ENCODE data around the gene TFCP2L1.

Gene TFCP2L1

DNA sequence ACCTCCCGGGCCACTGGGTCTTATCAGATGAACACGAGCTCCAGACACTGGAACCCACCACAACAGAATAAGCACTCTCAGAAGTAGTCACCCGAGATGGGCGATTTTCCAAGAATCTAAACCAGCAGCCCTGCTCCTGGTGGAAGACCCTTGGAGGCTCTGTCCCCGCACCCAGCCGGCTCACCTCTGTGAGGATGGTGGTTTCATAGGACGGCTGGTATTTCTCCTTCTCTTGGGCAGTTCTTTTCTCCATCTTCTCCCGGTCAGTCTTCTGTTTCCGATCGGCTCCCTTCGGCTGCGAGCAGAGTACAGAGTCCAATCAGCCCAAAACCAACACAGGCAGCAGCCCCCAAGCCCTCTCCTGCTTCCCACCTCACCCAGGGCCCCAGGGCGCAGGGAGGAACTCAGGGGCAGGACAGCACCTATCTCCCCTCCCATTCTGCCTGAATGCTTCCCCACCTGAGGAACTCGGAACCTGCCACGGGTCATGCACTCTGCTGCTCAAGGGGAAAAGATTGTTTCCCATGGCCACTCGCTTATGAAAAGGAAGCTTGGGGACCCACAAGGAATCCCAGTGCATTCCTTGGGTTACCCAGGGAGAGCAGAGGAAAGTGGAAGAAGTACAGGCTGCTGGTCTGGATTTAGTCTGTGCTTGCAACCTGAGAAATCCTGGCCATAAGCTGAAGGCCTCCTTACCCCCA, 42.7 kb downstream of the TFCP2L1 start:
- H3K36me3 ChIP-seq (ENCODE audit: control insufficient read depth, insufficient read depth, low read length) = no peaks in the 10 kb centered on the region
- H3K9me3 ChIP-seq (ENCODE audit: control insufficient read depth, low read length) = no peaks in the 10 kb centered on the region
- H3K4me3 ChIP-seq (ENCODE audit: extremely low read depth, insufficient read depth, low read length, poor library complexity, severe bottlenecking) = no peak overlapping the region
- H3K27ac ChIP-seq (ENCODE audit: low read depth, low read length, severe bottlenecking) = no peak overlapping the region
- H3K4me1 ChIP-seq (ENCODE audit: control insufficient read depth, insufficient read depth, low read length, poor library complexity, severe bottlenecking) = no peaks in the 10 kb centered on the region
- WGBS, 2 experiments (ENCODE audit: insufficient coverage in 2 of 2) = 87 to 90% methylated on average over 8 to 10 of the region's 16 CpGs

DNA sequence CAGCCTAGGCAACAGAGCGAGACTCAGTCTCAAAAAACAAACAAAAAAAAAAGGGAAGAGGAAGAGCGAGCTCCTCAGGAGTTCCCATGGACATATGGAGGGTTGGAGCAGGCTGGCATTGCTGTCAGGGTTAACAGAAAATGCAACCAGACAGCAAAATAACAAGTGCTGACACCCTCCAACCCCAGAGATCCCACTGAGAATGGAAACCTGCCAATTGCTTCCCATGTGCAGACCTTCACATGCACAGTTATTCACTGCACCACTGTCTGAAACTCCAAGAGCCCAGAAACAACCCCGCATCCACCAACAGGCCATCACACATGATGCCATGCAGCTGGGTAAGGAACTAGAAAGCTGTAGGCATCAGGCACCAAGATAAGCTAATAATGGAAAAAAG, 43.5 kb downstream of the TFCP2L1 start:
- no peak overlapping the region for H3K4me3 ChIP-seq (ENCODE audit: extremely low read depth, insufficient read depth, low read length, poor library complexity, severe bottlenecking)
- no peaks in the 10 kb centered on the region for H3K4me1 ChIP-seq (ENCODE audit: control insufficient read depth, insufficient read depth, low read length, poor library complexity, severe bottlenecking)
- no peaks in the 10 kb centered on the region for H3K36me3 ChIP-seq (ENCODE audit: control insufficient read depth, insufficient read depth, low read length)
- no peak overlapping the region for H3K27ac ChIP-seq (ENCODE audit: low read depth, low read length, severe bottlenecking)
- H3K9me3 ChIP-seq (ENCODE audit: control insufficient read depth, low read length) = no peaks in the 10 kb centered on the region
- 71 to 72% methylated on average over 2 of the region's 3 CpGs for WGBS, 2 experiments (ENCODE audit: insufficient coverage in 2 of 2)

DNA sequence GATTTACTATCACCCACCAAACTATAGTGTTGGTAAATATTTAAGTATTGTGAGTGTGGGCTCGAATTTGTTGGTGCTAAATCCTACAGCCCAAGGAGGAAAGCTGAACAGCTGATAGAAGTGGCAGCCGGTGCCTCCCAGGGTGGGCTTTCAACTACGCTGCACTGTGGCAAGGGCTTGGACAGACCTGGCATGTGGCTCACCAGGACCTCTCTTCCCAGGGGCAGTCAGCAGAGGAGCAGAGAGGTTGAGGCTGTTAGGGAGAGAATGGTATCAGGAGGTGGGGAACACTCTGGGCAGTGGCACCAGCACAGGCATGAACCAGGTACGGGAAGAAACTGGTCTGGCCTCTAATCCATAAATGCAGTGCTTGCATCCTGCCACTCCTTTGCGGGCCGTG, 44.6 kb downstream of the TFCP2L1 start:
- no peak overlapping the region for H3K27ac ChIP-seq (ENCODE audit: low read depth, low read length, severe bottlenecking)
- 83 to 90% methylated on average over 5 to 6 of the region's 6 CpGs for WGBS, 2 experiments (ENCODE audit: insufficient coverage in 2 of 2)
- H3K9me3 ChIP-seq (ENCODE audit: control insufficient read depth, low read length) = no peaks in the 10 kb centered on the region
- H3K36me3 ChIP-seq (ENCODE audit: control insufficient read depth, insufficient read depth, low read length) = no peaks in the 10 kb centered on the region
- no peaks in the 10 kb centered on the region for H3K4me1 ChIP-seq (ENCODE audit: control insufficient read depth, insufficient read depth, low read length, poor library complexity, severe bottlenecking)
- no peak overlapping the region for H3K4me3 ChIP-seq (ENCODE audit: extremely low read depth, insufficient read depth, low read length, poor library complexity, severe bottlenecking)

DNA sequence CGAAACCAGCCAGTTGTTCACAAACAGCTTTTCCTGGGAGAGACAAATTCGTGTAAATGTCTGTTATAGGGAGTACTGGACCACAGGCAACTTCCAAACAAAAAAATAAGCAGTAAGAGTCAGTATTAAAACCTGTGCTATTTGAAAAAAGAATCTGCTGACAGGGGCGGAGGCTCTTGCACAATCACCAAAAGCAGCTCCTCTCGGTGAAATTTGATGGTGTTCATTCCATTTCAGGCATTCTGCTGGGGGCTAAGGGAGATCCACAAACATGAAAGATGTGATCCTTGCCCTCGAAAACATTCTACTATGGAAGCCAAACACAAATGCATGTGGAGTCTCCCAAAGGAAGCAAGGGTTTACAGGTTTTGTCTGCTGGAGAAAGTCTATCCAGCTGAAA, 45.0 kb downstream of the TFCP2L1 start:
- Histone ChIP-seq H3K27ac (ENCODE audit: low read depth, low read length, severe bottlenecking) (no peak overlapping the region), H3K4me1 (ENCODE audit: control insufficient read depth, insufficient read depth, low read length, poor library complexity, severe bottlenecking) (no peaks in the 10 kb centered on the region), H3K9me3 (ENCODE audit: control insufficient read depth, low read length) (no peaks in the 10 kb centered on the region), H3K4me3 (ENCODE audit: extremely low read depth, insufficient read depth, low read length, poor library complexity, severe bottlenecking) (no peak overlapping the region), H3K36me3 (ENCODE audit: control insufficient read depth, insufficient read depth, low read length) (no peaks in the 10 kb centered on the region)
- 88 to 93% methylated on average over 4 to 5 of the region's 5 CpGs for WGBS, 2 experiments (ENCODE audit: insufficient coverage in 2 of 2)

DNA sequence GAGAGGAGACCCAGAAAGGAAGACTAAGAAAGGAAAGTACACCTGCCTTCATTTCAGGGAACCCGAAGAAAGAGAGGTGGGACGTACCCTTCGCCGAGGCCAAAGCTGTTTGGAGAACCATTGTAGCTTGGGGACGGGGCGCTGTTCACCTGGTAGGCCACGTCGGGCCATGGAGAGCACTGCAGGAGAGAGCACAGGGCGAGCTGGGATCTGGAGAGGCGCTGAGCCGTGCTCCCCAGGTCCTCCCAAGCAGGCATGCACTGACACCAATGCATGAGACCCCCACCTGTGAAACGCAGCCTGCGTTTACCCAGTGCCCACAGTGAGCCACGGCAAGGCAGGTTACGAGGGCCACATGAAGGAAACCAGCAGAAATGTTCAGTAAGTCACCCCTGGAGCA, 45.5 kb downstream of the TFCP2L1 start:
- Histone ChIP-seq H3K4me1 (ENCODE audit: control insufficient read depth, insufficient read depth, low read length, poor library complexity, severe bottlenecking) (no peaks in the 10 kb centered on the region), H3K36me3 (ENCODE audit: control insufficient read depth, insufficient read depth, low read length) (no peaks in the 10 kb centered on the region), H3K4me3 (ENCODE audit: extremely low read depth, insufficient read depth, low read length, poor library complexity, severe bottlenecking) (no peak overlapping the region), H3K9me3 (ENCODE audit: control insufficient read depth, low read length) (no peaks in the 10 kb centered on the region), H3K27ac (ENCODE audit: low read depth, low read length, severe bottlenecking) (no peak overlapping the region)
- WGBS, 2 experiments (ENCODE audit: insufficient coverage in 2 of 2) = 96 to 99% methylated on average over 14 to 15 of the region's 15 CpGs

DNA sequence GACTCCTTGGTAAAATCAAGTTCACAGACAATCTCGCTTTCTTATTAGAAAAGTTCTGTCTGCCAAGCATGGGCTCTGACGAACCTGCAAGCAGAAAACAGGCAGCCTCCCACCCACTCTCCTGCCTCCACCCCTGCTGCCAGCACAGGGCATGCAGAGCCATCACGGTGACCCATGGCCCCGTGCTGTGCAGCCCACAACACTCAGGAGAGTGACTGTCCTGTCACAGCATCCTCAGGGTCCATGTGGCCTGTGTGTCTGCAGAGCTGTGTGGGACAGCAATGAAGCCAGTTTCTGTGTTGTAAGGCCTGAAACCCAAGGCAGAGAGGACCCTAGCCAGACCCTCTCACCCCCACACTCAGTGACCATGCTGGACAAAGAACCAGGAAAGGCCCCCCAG, 46.2 kb downstream of the TFCP2L1 start:
- Histone ChIP-seq H3K27ac (ENCODE audit: low read depth, low read length, severe bottlenecking) (no peak overlapping the region), H3K36me3 (ENCODE audit: control insufficient read depth, insufficient read depth, low read length) (no peaks in the 10 kb centered on the region), H3K4me3 (ENCODE audit: extremely low read depth, insufficient read depth, low read length, poor library complexity, severe bottlenecking) (no peak overlapping the region), H3K9me3 (ENCODE audit: control insufficient read depth, low read length) (no peaks in the 10 kb centered on the region), H3K4me1 (ENCODE audit: control insufficient read depth, insufficient read depth, low read length, poor library complexity, severe bottlenecking) (no peaks in the 10 kb centered on the region)
- WGBS, 2 experiments (ENCODE audit: insufficient coverage in 2 of 2) = 98 to 100% methylated on average over 2 to 4 of the region's 4 CpGs

DNA sequence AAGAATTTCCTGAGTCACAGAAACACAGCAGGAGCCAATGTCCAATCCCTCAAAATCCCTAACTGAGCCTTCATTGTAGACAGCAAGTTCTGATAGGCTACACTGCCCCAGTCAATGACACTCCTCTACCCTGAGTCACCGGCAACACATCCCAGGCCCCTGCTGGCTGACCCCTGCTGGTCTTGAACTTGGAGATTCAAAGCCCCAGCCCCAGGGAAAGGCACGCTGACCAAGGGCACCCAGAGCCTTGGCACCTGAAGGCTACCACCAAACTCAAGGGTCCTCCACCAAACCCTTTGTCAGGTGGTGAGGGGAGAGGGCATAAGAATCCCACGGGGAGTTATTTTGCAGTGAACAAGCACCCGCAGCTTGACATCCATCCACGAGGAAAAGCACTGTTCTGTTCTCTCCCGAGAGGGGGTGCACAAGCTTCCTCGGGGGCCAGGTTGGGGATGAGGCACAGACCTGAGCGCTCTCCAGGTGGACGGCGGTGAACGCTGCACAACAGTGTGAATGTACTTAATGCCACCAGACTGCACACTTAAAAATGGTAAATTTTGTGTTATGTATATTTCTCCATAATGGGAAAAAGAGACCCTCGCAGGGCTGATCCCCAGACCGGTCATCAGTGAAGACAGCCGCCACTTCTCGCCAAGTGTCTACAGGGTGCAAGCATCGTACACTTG, 46.9 kb downstream of the TFCP2L1 start:
- H3K9me3 ChIP-seq (ENCODE audit: control insufficient read depth, low read length) = no peaks in the 10 kb centered on the region
- no peak overlapping the region for H3K4me3 ChIP-seq (ENCODE audit: extremely low read depth, insufficient read depth, low read length, poor library complexity, severe bottlenecking)
- H3K4me1 ChIP-seq (ENCODE audit: control insufficient read depth, insufficient read depth, low read length, poor library complexity, severe bottlenecking) = no peaks in the 10 kb centered on the region
- no peaks in the 10 kb centered on the region for H3K36me3 ChIP-seq (ENCODE audit: control insufficient read depth, insufficient read depth, low read length)
- 87 to 88% methylated on average over 13 to 14 of the region's 16 CpGs for WGBS, 2 experiments (ENCODE audit: insufficient coverage in 2 of 2)
- no peak overlapping the region for H3K27ac ChIP-seq (ENCODE audit: low read depth, low read length, severe bottlenecking)

DNA sequence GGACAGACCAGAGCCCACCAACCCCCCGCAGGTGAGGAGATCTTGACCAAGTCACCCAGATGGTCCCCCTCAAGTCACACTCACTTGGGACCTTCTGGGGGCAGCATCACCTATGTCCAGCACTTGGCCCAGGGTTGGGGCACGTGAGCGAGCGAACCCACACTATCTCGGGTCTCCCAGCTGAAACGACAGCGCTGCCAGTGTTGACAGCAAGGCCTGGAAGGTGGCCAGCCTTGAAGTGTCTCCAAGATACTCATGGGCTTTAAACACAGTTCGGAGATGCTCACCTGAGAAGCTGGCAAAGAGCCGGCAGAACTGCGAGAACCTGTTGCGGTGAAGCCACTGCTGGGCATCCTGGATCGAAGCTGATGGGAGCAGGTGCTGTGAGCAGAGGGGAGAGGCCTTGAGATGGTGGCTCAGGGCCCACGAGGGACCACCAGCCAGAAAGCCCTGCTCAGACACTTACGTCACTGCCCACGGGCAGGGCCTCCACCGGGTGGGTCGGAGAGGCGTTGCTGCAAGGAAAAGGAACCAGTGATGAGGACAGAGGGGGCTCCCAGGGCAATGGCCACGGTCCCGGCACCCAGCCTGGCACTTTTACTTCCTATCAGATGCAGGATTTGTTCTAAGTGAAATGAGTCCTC, 47.5 kb downstream of the TFCP2L1 start:
- Histone ChIP-seq H3K36me3 (ENCODE audit: control insufficient read depth, insufficient read depth, low read length) (no peaks in the 10 kb centered on the region), H3K9me3 (ENCODE audit: control insufficient read depth, low read length) (no peaks in the 10 kb centered on the region), H3K27ac (ENCODE audit: low read depth, low read length, severe bottlenecking) (no peak overlapping the region), H3K4me3 (ENCODE audit: extremely low read depth, insufficient read depth, low read length, poor library complexity, severe bottlenecking) (no peak overlapping the region), H3K4me1 (ENCODE audit: control insufficient read depth, insufficient read depth, low read length, poor library complexity, severe bottlenecking) (no peaks in the 10 kb centered on the region)
- 87% methylated on average over 17 to 18 of the region's 20 CpGs for WGBS, 2 experiments (ENCODE audit: insufficient coverage in 2 of 2)

DNA sequence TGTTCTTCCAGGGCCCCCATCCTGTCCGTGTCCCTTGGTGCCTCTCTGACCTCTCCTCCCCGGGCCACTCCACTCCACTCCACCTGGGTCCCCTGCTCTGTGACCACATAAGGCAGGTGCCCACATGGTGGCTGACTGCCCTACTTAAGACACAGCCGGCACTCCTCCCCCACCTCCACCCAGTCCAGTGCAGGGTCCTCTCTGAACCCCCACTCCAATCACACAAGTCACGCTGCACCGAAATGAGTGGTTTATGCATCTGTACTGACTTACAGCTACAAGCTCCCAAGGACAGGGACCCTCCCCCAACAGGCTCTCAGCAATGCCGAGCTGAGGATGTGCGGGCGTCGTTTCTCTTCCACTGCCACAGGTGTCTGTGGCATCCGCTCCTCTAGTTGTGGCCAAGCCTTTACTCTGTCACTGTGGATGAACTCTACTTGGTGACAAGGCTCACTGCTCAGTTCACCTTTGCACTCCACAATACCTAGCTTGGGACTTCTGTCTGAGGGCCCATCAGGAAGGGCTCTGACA, 48.3 kb downstream of the TFCP2L1 start:
- 89 to 90% methylated on average over 10 of the region's 10 CpGs for WGBS, 2 experiments (ENCODE audit: insufficient coverage in 2 of 2)
- no peaks in the 10 kb centered on the region for H3K36me3 ChIP-seq (ENCODE audit: control insufficient read depth, insufficient read depth, low read length)
- no peaks in the 10 kb centered on the region for H3K4me1 ChIP-seq (ENCODE audit: control insufficient read depth, insufficient read depth, low read length, poor library complexity, severe bottlenecking)
- no peaks in the 10 kb centered on the region for H3K9me3 ChIP-seq (ENCODE audit: control insufficient read depth, low read length)
- no peak overlapping the region for H3K27ac ChIP-seq (ENCODE audit: low read depth, low read length, severe bottlenecking)
- no peak overlapping the region for H3K4me3 ChIP-seq (ENCODE audit: extremely low read depth, insufficient read depth, low read length, poor library complexity, severe bottlenecking)

DNA sequence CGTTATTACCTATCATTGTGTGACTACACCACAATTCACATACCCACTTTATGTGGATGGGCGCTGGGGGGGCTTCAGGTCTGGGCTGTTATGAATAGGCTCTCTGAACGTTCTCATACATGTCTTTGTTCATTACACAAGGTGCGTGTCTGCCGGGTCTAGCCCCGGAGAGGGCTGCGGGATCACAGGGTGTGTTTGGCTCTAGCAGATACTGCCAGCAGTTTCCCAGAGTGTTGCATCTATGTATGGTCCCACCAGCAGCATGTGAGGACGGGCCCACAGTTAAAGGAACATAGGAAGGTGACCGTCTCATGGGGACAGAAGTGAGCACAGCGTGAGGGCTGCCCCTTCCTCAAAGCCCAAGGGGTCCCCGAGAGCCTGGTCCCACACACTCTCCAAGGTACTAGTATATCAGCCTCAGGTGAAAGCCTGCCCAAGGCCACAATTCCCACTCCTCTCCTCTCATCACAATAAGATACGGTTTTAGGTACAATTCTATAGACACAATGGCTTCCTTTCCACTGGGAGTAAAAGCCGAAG, 48.8 kb downstream of the TFCP2L1 start:
- WGBS, 2 experiments (ENCODE audit: insufficient coverage in 2 of 2) = 92 to 97% methylated on average over 11 of the region's 13 CpGs
- Histone ChIP-seq H3K36me3 (ENCODE audit: control insufficient read depth, insufficient read depth, low read length) (no peaks in the 10 kb centered on the region), H3K27ac (ENCODE audit: low read depth, low read length, severe bottlenecking) (no peak overlapping the region), H3K9me3 (ENCODE audit: control insufficient read depth, low read length) (no peaks in the 10 kb centered on the region), H3K4me3 (ENCODE audit: extremely low read depth, insufficient read depth, low read length, poor library complexity, severe bottlenecking) (no peak overlapping the region), H3K4me1 (ENCODE audit: control insufficient read depth, insufficient read depth, low read length, poor library complexity, severe bottlenecking) (no peaks in the 10 kb centered on the region)
